Gastrocnemius medialis (tissue), 4 donors: ENCODE data around the gene TMEM131L.

ENCODE experiments used
- CTCF ChIP-seq, 5 experiments: fragments of 450-650 bp in 3 of 5; fragments of 200-600 bp in 2 of 5; sonication (generic) in 2 of 5; IDR thresholded peaks in 4 of 5; conservative IDR thresholded peaks in 1 of 5; 1 replicate in 4 of 5; 2 replicates in 1 of 5; pipeline ENCODE4 v1.5.1; 2016 to 2019; ENCODE audit warnings: antibody characterized with exemption in 5 of 5, mild to moderate bottlenecking in 3 of 5, moderate library complexity in 3 of 5
- POLR2A ChIP-seq, 2 donors: fragments of 450-650 bp; IDR thresholded peaks; one replicate each; pipeline ENCODE4 v1.6.1; 2017; ENCODE audit warnings: antibody characterized with exemption in 2 of 2, mild to moderate bottlenecking in 2 of 2, moderate library complexity in 2 of 2

GRCh38 chr4:153611679-153612078 lies 145.5 kb downstream of the TMEM131L start:
- TF ChIP-seq CTCF (IDR thresholded peaks at IDR 0.05 in 4 of 5, conservative IDR thresholded peaks at IDR 0.05 in 1 of 5) (no peak), POLR2A (IDR thresholded peaks at IDR 0.05) (no peak)
